ENCODE data around the gene CFAP410.
"Not testable (repeated sequence)": the region's sequence is repeated elsewhere in the genome, so short reads cannot be mapped to it uniquely, and the experiment has no call there.

CFAP410 gene

DNA sequence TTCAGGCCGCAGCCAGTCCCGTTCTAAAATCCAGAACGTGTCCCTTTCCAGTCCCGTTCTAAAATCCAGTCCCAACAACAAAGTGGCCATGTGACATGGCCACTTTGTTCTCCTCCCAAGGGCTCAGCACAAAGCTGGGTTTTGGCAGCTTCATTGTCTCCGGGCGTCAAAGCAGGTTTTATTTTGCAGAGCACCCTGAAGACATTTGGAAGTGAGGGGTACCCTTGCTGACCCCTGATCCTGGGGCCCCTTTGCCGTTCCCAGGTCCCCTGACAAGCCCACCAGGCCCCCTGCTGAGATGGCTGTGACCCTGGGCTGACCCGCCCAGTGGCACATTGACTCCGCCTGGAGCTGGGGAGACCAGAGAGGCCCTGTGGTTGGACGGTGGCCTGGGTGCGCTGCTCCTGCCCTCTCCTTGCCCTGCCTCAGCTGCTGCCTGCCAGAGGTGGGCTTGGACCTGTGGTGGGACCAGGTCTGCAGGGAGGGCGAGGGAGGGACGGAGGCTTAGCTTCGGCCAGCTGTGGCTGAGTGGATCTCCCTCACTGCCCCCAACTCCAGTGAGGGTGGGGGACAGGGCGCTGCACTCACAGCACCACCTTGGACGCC, 35.1 kb downstream of the CFAP410 start:
- Mint-ChIP-seq H3K27me3 (ENCODE audit: low read depth, poor library complexity) (peaks cover 3% of the 10 kb centered on the region), H3K4me1 (peaks cover 53% of the 10 kb centered on the region), H3K9me3 (no peaks in the 10 kb centered on the region), H3K27ac (peak overlapping the region; percentile 91), H3K4me3 (no peak overlapping the region), H3K36me3 (ENCODE audit: low read depth) (no peaks in the 10 kb centered on the region)
- no peak for DNase-seq
- TF ChIP-seq, protein P1, sequence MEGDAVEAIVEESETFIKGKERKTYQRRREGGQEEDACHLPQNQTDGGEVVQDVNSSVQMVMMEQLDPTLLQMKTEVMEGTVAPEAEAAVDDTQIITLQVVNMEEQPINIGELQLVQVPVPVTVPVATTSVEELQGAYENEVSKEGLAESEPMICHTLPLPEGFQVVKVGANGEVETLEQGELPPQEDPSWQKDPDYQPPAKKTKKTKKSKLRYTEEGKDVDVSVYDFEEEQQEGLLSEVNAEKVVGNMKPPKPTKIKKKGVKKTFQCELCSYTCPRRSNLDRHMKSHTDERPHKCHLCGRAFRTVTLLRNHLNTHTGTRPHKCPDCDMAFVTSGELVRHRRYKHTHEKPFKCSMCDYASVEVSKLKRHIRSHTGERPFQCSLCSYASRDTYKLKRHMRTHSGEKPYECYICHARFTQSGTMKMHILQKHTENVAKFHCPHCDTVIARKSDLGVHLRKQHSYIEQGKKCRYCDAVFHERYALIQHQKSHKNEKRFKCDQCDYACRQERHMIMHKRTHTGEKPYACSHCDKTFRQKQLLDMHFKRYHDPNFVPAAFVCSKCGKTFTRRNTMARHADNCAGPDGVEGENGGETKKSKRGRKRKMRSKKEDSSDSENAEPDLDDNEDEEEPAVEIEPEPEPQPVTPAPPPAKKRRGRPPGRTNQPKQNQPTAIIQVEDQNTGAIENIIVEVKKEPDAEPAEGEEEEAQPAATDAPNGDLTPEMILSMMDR (IDR thresholded peaks at IDR 0.05): no peak

DNA sequence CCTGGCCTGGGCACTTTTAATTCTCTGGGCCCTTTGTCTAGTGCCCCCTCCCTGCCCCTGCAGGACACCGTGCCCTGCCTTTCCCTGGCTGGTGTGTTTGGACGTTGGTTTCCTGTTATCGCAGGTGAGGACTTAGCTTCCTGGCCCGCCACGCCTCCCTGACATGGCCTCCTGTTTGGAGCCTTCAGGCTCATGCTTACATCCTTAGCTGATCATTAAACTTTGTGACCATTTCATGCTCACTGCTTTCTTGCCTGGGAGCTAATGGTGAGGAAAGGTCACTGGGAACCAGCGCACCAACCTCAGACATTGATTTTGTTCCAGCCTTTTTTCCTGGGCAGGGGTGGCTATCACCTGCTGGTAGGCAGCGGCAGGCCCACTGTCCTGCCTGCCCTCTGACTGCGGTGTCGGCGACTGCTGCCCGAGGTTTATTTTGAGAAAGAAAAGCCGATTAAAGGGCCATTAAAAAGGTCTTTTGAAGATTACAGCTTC, 35.7 kb downstream of the CFAP410 start:
- Mint-ChIP-seq H3K27me3 (ENCODE audit: low read depth, poor library complexity) (peaks cover 5% of the 10 kb centered on the region), H3K36me3 (ENCODE audit: low read depth) (no peaks in the 10 kb centered on the region), H3K4me3 (peak overlapping the region; percentile 74), H3K27ac (peak overlapping the region; percentile 91), H3K4me1 (peaks cover 55% of the 10 kb centered on the region), H3K9me3 (no peaks in the 10 kb centered on the region)
- no peak for DNase-seq
- TF ChIP-seq, protein P1 (IDR thresholded peaks at IDR 0.05): no peak

DNA sequence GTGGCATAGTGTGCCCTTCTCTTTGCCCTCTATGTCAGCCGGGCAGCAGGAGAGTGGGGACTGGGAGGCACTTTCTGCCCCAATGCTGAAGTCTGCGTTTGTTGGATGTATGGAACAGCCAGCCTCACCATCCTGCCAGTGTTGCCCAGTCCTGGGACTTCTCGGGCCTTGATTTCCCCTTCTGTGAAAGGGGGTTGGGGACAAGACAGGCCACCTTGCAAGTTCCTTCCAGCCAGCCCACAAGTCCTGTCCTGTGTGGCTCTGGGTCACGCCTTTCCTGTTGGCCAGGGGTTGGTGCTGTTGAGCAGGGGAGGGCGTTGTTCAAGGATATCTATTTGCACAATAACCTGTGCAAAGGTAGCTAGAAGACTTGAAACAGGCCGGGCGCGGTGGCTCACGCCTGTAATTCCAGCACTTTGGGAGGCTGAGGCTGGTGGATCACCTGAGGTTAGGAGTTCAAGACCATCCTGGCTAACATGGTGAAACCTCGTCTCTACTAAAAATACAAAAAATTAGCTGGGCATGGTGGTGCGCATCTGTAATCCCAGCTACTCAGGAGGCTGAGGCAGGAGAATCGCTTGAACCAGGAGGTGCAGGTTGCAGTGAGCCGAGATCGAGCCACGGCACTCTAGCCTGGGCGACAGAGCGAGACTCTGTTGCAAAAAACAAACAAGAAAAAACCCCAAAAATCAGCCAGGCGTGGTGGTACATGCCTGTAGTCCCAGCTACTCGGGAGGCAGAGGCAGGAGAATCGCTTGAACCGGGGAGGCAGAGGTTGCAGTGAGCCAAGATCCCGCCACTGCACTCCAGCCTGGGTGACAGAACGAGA, 36.4 kb downstream of the CFAP410 start:
- H3K36me3 Mint-ChIP-seq (ENCODE audit: low read depth); H3K27me3 Mint-ChIP-seq (ENCODE audit: low read depth, poor library complexity); H3K27ac Mint-ChIP-seq; H3K9me3 Mint-ChIP-seq; DNase-seq: not testable (repeated sequence)
- H3K4me3 Mint-ChIP-seq: peak overlapping the region; percentile 60
- H3K4me1 Mint-ChIP-seq: peaks cover 49% of the 10 kb centered on the region

DNA sequence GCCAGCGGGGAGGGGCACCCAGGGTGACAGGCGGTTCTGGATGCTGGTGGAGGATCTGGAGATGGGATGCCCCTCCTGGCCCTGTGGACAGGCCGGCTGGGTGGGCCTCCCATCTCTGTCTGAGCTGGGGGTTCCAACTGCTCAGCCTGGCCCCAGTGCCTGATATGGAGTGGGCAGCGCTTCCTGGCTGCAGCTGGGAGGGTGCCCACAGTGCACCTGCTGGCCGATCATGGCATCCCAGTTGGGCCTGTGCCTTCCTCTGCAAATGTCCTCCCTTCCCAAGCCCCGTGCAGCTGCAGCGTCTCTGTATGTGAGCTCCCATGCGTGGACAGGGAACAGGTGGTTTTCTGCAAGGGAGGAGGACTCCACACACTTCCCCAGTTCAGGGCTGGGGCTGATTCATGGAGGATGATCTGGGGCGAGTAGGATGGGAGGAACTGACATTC, 37.2 kb downstream of the CFAP410 start:
- DNase-seq: no peak
- peak overlapping the region; percentile 60 for H3K4me3 Mint-ChIP-seq

DNA sequence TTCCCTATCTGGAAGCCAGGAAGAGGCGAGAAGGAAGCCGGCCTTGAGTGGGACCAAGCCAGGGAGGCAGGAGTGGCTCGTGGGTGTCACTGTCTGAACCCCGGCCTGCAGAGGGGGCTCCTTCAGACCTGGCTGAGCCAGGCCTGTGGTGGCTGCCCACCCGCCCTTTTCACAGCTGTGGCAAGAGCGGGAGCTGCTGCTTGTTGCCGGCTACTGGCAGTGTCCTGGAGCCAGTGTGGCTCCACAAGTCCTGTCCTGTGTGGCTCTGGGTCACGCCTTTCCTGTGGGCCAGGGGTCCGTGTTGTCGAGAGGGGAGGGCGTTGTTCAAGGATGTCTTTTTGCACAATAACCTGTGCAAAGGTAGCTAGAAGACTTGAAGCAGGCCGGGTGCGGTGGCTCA, 38.0 kb downstream of the CFAP410 start:
- H3K4me3 Mint-ChIP-seq: peak overlapping the region; percentile 82
- DNase-seq: no peak
- H3K36me3 Mint-ChIP-seq (ENCODE audit: low read depth): no peaks in the 10 kb centered on the region
- H3K9me3 Mint-ChIP-seq: no peaks in the 10 kb centered on the region
- no peak overlapping the region for H3K27ac Mint-ChIP-seq
- peaks cover 13% of the 10 kb centered on the region for H3K27me3 Mint-ChIP-seq (ENCODE audit: low read depth, poor library complexity)
- TF ChIP-seq, protein P1 (IDR thresholded peaks at IDR 0.05): no peak
- H3K4me1 Mint-ChIP-seq: peaks cover 49% of the 10 kb centered on the region

More for the DNA sequence above, 37.2 kb downstream of the CFAP410 start:
- Mint-ChIP-seq H3K27me3 (ENCODE audit: low read depth, poor library complexity) (peaks cover 13% of the 10 kb centered on the region), H3K4me1 (peaks cover 49% of the 10 kb centered on the region), H3K27ac (no peak overlapping the region), H3K9me3 (no peaks in the 10 kb centered on the region), H3K36me3 (ENCODE audit: low read depth) (no peaks in the 10 kb centered on the region)
- TF ChIP-seq, protein P1 (IDR thresholded peaks at IDR 0.05): no peak

DNA sequence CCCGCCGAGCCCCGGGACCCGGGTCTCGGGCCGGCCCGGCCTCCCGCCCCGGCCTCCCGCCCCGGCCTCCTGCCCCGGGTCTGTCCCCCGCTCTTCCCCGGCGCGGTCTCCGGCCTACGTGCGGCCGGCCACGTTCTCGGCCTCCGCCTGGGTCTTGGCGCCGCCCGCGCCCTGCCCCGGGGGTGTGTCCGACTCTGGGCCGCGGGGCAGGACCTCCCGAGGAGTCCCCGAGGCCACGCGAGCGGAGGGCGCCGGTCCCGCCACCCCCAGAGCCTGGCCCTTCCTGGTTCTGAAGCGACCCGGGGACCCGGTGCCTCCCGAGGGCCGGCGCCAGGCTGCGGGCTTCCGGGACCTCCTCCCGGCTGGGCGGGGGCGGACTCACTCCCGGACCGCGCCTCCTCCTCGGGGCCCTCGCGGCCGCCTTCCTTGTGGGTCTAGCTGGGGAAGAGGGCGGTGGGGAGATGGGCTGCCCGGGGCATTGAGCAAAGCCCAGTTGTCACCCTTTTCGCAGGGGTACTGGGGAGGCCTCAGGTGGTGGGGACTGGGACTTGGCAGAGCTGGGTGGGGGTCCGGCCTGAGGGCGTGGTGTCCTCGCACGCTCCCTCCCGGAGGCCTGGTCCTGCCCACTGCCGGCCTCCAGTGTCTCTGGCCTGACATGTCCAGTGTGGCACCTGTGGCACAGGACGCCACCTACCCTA, 38.8 kb downstream of the CFAP410 start:
- TF ChIP-seq, protein P1 (IDR thresholded peaks at IDR 0.05): no peak
- Mint-ChIP-seq H3K4me3 (peak overlapping the region; percentile 82), H3K9me3 (no peaks in the 10 kb centered on the region), H3K4me1 (peaks cover 51% of the 10 kb centered on the region), H3K36me3 (ENCODE audit: low read depth) (no peaks in the 10 kb centered on the region), H3K27ac (no peak overlapping the region), H3K27me3 (ENCODE audit: low read depth, poor library complexity) (peaks cover 14% of the 10 kb centered on the region)
- peak; percentile 66 for DNase-seq

Data from nephron progenitor cell (in vitro differentiated cells).